Measurements from ENCODE around the gene SMAD6. TPM values are rescaled to one million over a fixed set of nuclear protein-coding genes. Genes with fewer than 3 reads are reported as not detected.
A peak's percentile ranks its signal among the peaks of the same experiment; 100 is the strongest.

Gene SMAD6
- total and polyA plus RNA-seq, 9 of the 15 experiments (the other 6 are each of a cell fraction or from before 2014, with no cell fraction given), result 0.10 to 15.5 (median 3.7) TPM

DNA sequence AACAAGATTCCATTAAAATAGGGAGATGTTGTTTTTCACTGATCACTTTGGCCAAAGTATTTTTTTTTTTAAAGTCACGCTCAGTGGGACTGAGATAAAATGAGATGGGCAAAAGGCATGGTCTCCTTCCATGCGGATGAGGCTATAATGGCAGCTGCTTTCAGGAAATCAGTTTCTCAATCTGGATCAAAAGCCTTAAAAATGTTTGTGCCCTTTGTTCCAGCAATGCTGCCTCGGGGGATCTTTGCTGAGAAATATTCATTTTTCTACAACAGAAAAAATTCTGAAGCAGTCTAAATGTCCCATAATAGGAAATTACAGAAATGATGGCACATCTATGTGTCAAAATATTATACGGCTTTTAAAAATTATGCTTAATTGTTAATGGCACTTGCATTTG is 97.2 kb downstream of the SMAD6 start:
- CTCF ChIA-PET (ENCODE audit: low intra/inter-chr PET ratio), result no interaction called here
- intact Hi-C loops (cut with micrococcal nuclease), result no loop called here

DNA sequence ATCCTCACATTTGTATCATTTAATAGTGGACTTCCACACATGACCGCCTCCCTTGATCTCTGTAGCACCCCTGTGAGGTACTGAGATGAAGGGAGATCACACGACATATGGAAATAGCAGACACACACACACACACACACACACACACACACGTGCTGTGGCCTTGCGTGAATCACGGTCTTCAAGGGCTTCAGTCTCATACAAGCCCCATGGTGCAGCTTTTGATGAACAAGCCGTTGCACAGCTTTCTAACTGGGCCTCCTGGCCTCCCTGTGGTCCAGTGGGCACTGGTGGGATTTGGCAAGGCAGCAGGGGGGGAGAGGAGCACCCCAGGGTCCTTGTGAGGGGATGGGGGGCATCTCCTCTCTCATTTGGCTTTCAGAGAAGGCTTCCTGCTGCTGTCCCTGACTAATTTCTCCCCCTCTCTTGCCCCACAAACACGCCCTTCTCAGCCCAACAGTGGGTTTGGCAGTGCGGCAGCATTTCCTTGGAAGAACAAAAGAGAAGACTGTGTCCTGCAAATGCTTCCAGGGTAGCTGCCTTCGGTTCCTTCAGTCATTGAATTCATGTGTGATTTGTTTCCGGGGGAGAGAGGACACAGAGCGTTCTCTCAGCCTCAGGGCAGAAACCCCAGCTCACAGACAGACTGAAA is 98.7 kb downstream of the SMAD6 start:
- in situ Hi-C loops (cut with MboI), result no loop called here
- H3K9me1 ChIP-seq (ENCODE audit: control insufficient read depth, insufficient read depth, low read length), result no peaks in the 10 kb centered on the region
- BruUV-seq (replicated peaks), result no TSS peak
- no peaks in the 10 kb centered on the region for H3K27me3 ChIP-seq (ENCODE audit: control insufficient read depth in 2 of 2, insufficient read depth in 2 of 2, low read length in 2 of 2)
- no peaks in the 10 kb centered on the region for H3K36me3 ChIP-seq (ENCODE audit: control insufficient read depth, insufficient read depth, low read length)
- TF ChIP-seq EZH2 (IDR thresholded peaks at IDR 0.05; ENCODE audit: borderline replicate concordance, low read depth, low read length) (no peak), NCOR1 (IDR thresholded peaks at IDR 0.05) (no peak), TAF15 (IDR thresholded peaks at IDR 0.05; ENCODE audit: low read depth, low read length) (no peak), GABPB1 (CRISPR knock-in tag; IDR thresholded peaks at IDR 0.05) (no peak), ZNF184 (CRISPR knock-in tag; IDR thresholded peaks at IDR 0.05) (no peak), PCBP2 (IDR thresholded peaks at IDR 0.05; ENCODE audit: low read depth, low read length, poor library complexity, severe bottlenecking) (no peak), BHLHE40 (IDR thresholded peaks at IDR 0.05; ENCODE audit: low read length) (0 out of 2 replicates have a peak, but pooled peaks have one; percentile 17)
- no peak overlapping the region for H3K9ac ChIP-seq (ENCODE audit: insufficient read depth in 1 of 2, low read depth in 2 of 2, low read length in 2 of 2)
- no peaks in the 10 kb centered on the region for H3K79me2 ChIP-seq (ENCODE audit: control insufficient read depth, insufficient read depth, low read length)
- intact Hi-C loops (cut with micrococcal nuclease), result loop anchor here (5.0 kb wide), 1 partner anchor 52 kb away; no protein-coding TSS in a partner anchor
- H3K27ac ChIP-seq (ENCODE audit: extremely low read depth, low read depth, low read length), result no peak overlapping the region
- ChIA-PET POLR2A (interaction anchor here (0.7 to 1.7 kb wide), 2 partner anchors 8 to 12 kb away, joined by 3 to 5 read pairs; no protein-coding TSS in a partner anchor), CTCF (ENCODE audit: low intra/inter-chr PET ratio) (no interaction called here)
- no peak overlapping the region for H3K4me2 ChIP-seq (ENCODE audit: insufficient read depth, low read length)
- 69% methylated on average over 10 of the region's 11 CpGs for WGBS (ENCODE audit: insufficient coverage, low coverage, missing lambda C conversion rate)
- H3K9me3 ChIP-seq (replicated peaks; ENCODE audit: control insufficient read depth, insufficient read depth, low read depth, low read length), result no peaks in the 10 kb centered on the region
- H4K20me1 ChIP-seq (replicated peaks; ENCODE audit: control insufficient read depth, insufficient read depth, low read length), result no peaks in the 10 kb centered on the region
- FAIRE-seq (no peak), DNase-seq (ENCODE audit: extremely low read depth in 1 of 4, low spot score in 3 of 4) (no peak), ATAC-seq (no peak)
- no peak overlapping the region for H3K4me3 ChIP-seq
- peaks cover 24 to 40% of the 10 kb centered on the region in 2 experiments for H3K4me1 ChIP-seq (replicated peaks in 1 of 2; ENCODE audit: control insufficient read depth in 2 of 2, insufficient read depth in 2 of 2, low read length in 2 of 2)
- H2AFZ ChIP-seq (ENCODE audit: low read depth, low read length), result peak overlapping the region; percentile 44

More for the DNA sequence above, 97.2 kb downstream of the SMAD6 start:
- 60% methylated on average over 4 of the region's 4 CpGs for WGBS (ENCODE audit: insufficient coverage, low coverage, missing lambda C conversion rate)
- FAIRE-seq (no peak), DNase-seq (ENCODE audit: extremely low read depth in 1 of 4, low spot score in 3 of 4) (no peak), ATAC-seq (no peak)
- no TSS peak for BruUV-seq (replicated peaks)
- peaks cover 18 to 25% of the 10 kb centered on the region in 2 experiments for H3K4me1 ChIP-seq (replicated peaks in 1 of 2; ENCODE audit: control insufficient read depth in 2 of 2, insufficient read depth in 2 of 2, low read length in 2 of 2)
- no peak overlapping the region for H3K27ac ChIP-seq (ENCODE audit: extremely low read depth, low read depth, low read length)
- POLR2A ChIA-PET, result interaction anchor here (0.9 to 1.8 kb wide), 4 partner anchors 10 to 27 kb away, joined by 4 read pairs; no protein-coding TSS in a partner anchor
- TF ChIP-seq, protein P1, sequence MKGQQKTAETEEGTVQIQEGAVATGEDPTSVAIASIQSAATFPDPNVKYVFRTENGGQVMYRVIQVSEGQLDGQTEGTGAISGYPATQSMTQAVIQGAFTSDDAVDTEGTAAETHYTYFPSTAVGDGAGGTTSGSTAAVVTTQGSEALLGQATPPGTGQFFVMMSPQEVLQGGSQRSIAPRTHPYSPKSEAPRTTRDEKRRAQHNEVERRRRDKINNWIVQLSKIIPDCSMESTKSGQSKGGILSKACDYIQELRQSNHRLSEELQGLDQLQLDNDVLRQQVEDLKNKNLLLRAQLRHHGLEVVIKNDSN (CRISPR knock-in tag; IDR thresholded peaks at IDR 0.05), result no peak
- TF ChIP-seq LARP7 (IDR thresholded peaks at IDR 0.05) (no peak), ZNF354B (CRISPR knock-in tag; IDR thresholded peaks at IDR 0.05) (no peak)
- H3K9me1 ChIP-seq (ENCODE audit: control insufficient read depth, insufficient read depth, low read length), result no peaks in the 10 kb centered on the region
- no peaks in the 10 kb centered on the region for H3K9me3 ChIP-seq (replicated peaks; ENCODE audit: control insufficient read depth, insufficient read depth, low read depth, low read length)
- H3K27me3 ChIP-seq (ENCODE audit: control insufficient read depth in 2 of 2, insufficient read depth in 2 of 2, low read length in 2 of 2), result no peaks in the 10 kb centered on the region
- H3K9ac ChIP-seq (ENCODE audit: insufficient read depth in 1 of 2, low read depth in 2 of 2, low read length in 2 of 2), result no peak overlapping the region
- no peaks in the 10 kb centered on the region for H4K20me1 ChIP-seq (replicated peaks; ENCODE audit: control insufficient read depth, insufficient read depth, low read length)
- H3K4me3 ChIP-seq, result no peak overlapping the region
- H3K4me2 ChIP-seq (ENCODE audit: insufficient read depth, low read length), result no peak overlapping the region
- H3K79me2 ChIP-seq (ENCODE audit: control insufficient read depth, insufficient read depth, low read length), result no peaks in the 10 kb centered on the region
- H3K36me3 ChIP-seq (ENCODE audit: control insufficient read depth, insufficient read depth, low read length), result no peaks in the 10 kb centered on the region
- H2AFZ ChIP-seq (ENCODE audit: low read depth, low read length), result no peak overlapping the region
- in situ Hi-C loops (cut with MboI), result no loop called here

Data from K562 (cell line).